HepG2 (cell line): ENCODE results near the gene PTPN3.

ENCODE experiments used
- CSRNP1 ChIP-seq: sonication (generic); formaldehyde crosslinking; IDR thresholded peaks from 2 replicates; pipeline ENCODE4 v1.8.1; 2023; ENCODE audit warnings: mild to moderate bottlenecking, missing genetic modification reagents
- CTCF ChIP-seq: sonication (generic); formaldehyde crosslinking; IDR thresholded peaks from 2 replicates; pipeline ENCODE4 v1.5.0; 2020; ENCODE audit warnings: mild to moderate bottlenecking, missing genetic modification reagents, moderate library complexity
- FOSL1 ChIP-seq: sonication (generic); formaldehyde crosslinking; IDR thresholded peaks from 2 replicates; pipeline ENCODE4 v1.9.0; 2021; ENCODE audit warnings: missing genetic modification reagents, borderline replicate concordance
- GLMP ChIP-seq: sonication (generic); formaldehyde crosslinking; IDR thresholded peaks from 2 replicates; pipeline ENCODE4 v1.9.0; 2021; ENCODE audit warnings: missing genetic modification reagents, mild to moderate bottlenecking, borderline replicate concordance
- JUNB ChIP-seq: sonication (generic); formaldehyde crosslinking; IDR thresholded peaks from 2 replicates; pipeline ENCODE4 v1.8.0; 2022; ENCODE audit warnings: missing genetic modification reagents, mild to moderate bottlenecking, borderline replicate concordance
- POLR2A ChIP-seq, 2 experiments: IDR thresholded peaks; 2 replicates each; pipeline ENCODE4 v1.6.1; 2011; ENCODE audit warnings: low read depth in 2 of 2, low read length in 2 of 2, mild to moderate bottlenecking in 1 of 2, moderate library complexity in 1 of 2; ENCODE audit not compliant: insufficient read depth in 1 of 2
- RAD21 ChIP-seq: fragments of 450-650 bp; formaldehyde crosslinking; IDR thresholded peaks from 2 replicates; pipeline ENCODE4 v1.5.0; 2020; ENCODE audit warnings: mild to moderate bottlenecking
- RFX5 ChIP-seq: IDR thresholded peaks from 2 replicates; pipeline ENCODE4 v1.6.1; 2011; ENCODE audit warnings: low read depth, low read length, improper control_type of control experiment
- ZMYM2 ChIP-seq: sonication (generic); formaldehyde crosslinking; IDR thresholded peaks from 2 replicates; pipeline ENCODE4 v1.8.0; 2022; ENCODE audit warnings: mild to moderate bottlenecking, missing genetic modification reagents
- ZNF335 ChIP-seq: sonication (generic); formaldehyde crosslinking; IDR thresholded peaks from 2 replicates; pipeline ENCODE4 v1.4.0; 2020; ENCODE audit warnings: missing genetic modification reagents
- TF ChIP-seq, protein P1 (sequence below), 2 experiments: sonication (generic) in 1 of 2; formaldehyde crosslinking in 1 of 2; IDR thresholded peaks; 2 replicates each; pipeline versions ENCODE4 v1.4.0 to v1.6.1; 2018 to 2020; ENCODE audit warnings: missing genetic modification reagents in 2 of 2, borderline replicate concordance in 1 of 2, low read depth in 1 of 2, mild to moderate bottlenecking in 1 of 2, missing biosample characterization in 1 of 2
- TF ChIP-seq, protein P2 (sequence below), 2 experiments: IDR thresholded peaks; 2 replicates each; pipeline ENCODE4 v1.6.1; 2011 to 2012; ENCODE audit warnings: low read length in 2 of 2, borderline replicate concordance in 1 of 2, low read depth in 1 of 2, mild to moderate bottlenecking in 1 of 2, moderate library complexity in 1 of 2

DNA sequence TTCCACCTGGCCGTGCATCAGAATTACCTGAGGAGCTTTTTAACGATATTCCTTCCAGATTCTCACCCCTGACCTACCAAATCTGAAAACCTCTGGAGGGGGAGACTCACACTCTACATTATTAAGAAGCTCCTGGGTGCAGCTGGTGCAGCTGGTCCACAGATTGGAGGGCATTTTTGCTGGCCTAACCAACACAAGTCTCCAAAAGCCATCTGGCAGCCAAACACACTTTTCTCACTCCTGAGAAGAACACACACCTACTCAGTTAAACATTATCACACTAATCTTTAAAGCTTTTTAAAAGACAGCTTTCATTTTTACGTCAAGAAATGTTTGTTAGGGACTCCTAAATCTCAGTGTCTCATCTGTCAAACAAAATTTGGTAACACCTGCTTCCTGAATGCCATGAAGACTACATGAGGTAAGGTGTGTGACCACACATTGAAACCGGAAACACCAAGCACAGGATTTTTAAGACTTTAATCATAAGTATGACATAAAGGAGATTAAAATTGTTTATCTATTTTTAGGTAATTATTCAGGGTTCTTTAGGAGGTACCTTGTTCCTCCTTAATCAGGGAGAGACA, 14.2 kb upstream of the PTPN3 start:
- TF ChIP-seq CTCF (CRISPR knock-in tag): no peak
- no peak for TF ChIP-seq RFX5
- TF ChIP-seq JUNB (CRISPR knock-in tag): no peak
- TF ChIP-seq ZMYM2 (CRISPR knock-in tag): no peak
- no peak for TF ChIP-seq RAD21 (CRISPR knock-in tag)
- TF ChIP-seq, protein P1, sequence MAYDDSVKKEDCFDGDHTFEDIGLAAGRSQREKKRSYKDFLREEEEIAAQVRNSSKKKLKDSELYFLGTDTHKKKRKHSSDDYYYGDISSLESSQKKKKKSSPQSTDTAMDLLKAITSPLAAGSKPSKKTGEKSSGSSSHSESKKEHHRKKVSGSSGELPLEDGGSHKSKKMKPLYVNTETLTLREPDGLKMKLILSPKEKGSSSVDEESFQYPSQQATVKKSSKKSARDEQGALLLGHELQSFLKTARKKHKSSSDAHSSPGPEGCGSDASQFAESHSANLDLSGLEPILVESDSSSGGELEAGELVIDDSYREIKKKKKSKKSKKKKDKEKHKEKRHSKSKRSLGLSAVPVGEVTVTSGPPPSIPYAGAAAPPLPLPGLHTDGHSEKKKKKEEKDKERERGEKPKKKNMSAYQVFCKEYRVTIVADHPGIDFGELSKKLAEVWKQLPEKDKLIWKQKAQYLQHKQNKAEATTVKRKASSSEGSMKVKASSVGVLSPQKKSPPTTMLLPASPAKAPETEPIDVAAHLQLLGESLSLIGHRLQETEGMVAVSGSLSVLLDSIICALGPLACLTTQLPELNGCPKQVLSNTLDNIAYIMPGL (CRISPR knock-in tag; IDR thresholded peaks at IDR 0.05; ENCODE audit: borderline replicate concordance in 1 of 2, low read depth in 1 of 2): no peak
- TF ChIP-seq ZNF335: no peak
- no peak for TF ChIP-seq GLMP (CRISPR knock-in tag)
- TF ChIP-seq, protein P2, sequence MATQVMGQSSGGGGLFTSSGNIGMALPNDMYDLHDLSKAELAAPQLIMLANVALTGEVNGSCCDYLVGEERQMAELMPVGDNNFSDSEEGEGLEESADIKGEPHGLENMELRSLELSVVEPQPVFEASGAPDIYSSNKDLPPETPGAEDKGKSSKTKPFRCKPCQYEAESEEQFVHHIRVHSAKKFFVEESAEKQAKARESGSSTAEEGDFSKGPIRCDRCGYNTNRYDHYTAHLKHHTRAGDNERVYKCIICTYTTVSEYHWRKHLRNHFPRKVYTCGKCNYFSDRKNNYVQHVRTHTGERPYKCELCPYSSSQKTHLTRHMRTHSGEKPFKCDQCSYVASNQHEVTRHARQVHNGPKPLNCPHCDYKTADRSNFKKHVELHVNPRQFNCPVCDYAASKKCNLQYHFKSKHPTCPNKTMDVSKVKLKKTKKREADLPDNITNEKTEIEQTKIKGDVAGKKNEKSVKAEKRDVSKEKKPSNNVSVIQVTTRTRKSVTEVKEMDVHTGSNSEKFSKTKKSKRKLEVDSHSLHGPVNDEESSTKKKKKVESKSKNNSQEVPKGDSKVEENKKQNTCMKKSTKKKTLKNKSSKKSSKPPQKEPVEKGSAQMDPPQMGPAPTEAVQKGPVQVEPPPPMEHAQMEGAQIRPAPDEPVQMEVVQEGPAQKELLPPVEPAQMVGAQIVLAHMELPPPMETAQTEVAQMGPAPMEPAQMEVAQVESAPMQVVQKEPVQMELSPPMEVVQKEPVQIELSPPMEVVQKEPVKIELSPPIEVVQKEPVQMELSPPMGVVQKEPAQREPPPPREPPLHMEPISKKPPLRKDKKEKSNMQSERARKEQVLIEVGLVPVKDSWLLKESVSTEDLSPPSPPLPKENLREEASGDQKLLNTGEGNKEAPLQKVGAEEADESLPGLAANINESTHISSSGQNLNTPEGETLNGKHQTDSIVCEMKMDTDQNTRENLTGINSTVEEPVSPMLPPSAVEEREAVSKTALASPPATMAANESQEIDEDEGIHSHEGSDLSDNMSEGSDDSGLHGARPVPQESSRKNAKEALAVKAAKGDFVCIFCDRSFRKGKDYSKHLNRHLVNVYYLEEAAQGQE (IDR thresholded peaks at IDR 0.05; ENCODE audit: borderline replicate concordance in 1 of 2, low read depth in 1 of 2, low read length in 2 of 2): no peak
- TF ChIP-seq FOSL1 (CRISPR knock-in tag): no peak
- TF ChIP-seq POLR2A (IDR thresholded peaks at IDR 0.05; ENCODE audit: insufficient read depth in 1 of 2, low read depth in 2 of 2, low read length in 2 of 2): no peak
- no peak for TF ChIP-seq CSRNP1 (CRISPR knock-in tag)
